ENCODE measurements around the gene GPR4.

Gene GPR4

GRCh38 chr19:45587873-45588272 is 14.1 kb downstream of the GPR4 start:
- DNase-seq, result no peak

- no peak for DNase-seq
Measured at GRCh38 chr19:45585158-45585577, 16.8 kb downstream of the GPR4 start.

GRCh38 chr19:45584332-45585157 is 17.5 kb downstream of the GPR4 start, which contains the start of gene OPA3:
Gene OPA3, minus strand, starts transcription at chr19:45584802. Its CDS starts 38 bp downstream, at chr19:45584764.
- peak; percentile 99 to 100 for DNase-seq

- no peak for DNase-seq
Measured at GRCh38 chr19:45581576-45581975, 20.4 kb downstream of the GPR4 start.

GRCh38 chr19:45578861-45579260 is 23.2 kb downstream of the GPR4 start:
- no peak for DNase-seq

GRCh38 chr19:45577111-45577905 is 24.7 kb downstream of the GPR4 start:
- no peak for DNase-seq

- no peak for DNase-seq
Measured at GRCh38 chr19:45576682-45577081, 25.3 kb downstream of the GPR4 start.

GRCh38 chr19:45575216-45575615 is 26.8 kb downstream of the GPR4 start:
- DNase-seq, result no peak

- DNase-seq, result no peak
Measured at GRCh38 chr19:45574526-45574925, 27.5 kb downstream of the GPR4 start.

GRCh38 chr19:45571457-45572220 is 30.4 kb downstream of the GPR4 start:
- no peak for DNase-seq

- DNase-seq, result peak; percentile 28 to 52
Measured at GRCh38 chr19:45569619-45570421, 32.2 kb downstream of the GPR4 start.

- DNase-seq, result no peak
Measured at GRCh38 chr19:45568732-45569131, 33.3 kb downstream of the GPR4 start.

GRCh38 chr19:45567609-45568008 is 34.4 kb downstream of the GPR4 start:
- no peak for DNase-seq

- no peak for DNase-seq
Measured at GRCh38 chr19:45564131-45564780, 37.8 kb downstream of the GPR4 start.

- no peak for DNase-seq
Measured at GRCh38 chr19:45560686-45561085, 41.3 kb downstream of the GPR4 start.

GRCh38 chr19:45560038-45560437 is 42.0 kb downstream of the GPR4 start:
- no peak for DNase-seq

- DNase-seq, result peak; percentile 54 to 68
Measured at GRCh38 chr19:45558399-45558878, 43.6 kb downstream of the GPR4 start.

GRCh38 chr19:45556835-45557234 is 45.2 kb downstream of the GPR4 start:
- DNase-seq, result no peak

GRCh38 chr19:45554481-45554880 is 47.5 kb downstream of the GPR4 start:
- DNase-seq, result no peak

- DNase-seq, result no peak
Measured at GRCh38 chr19:45553464-45553863, 48.5 kb downstream of the GPR4 start.

- DNase-seq, result no peak
Measured at GRCh38 chr19:45547965-45548609, 53.9 kb downstream of the GPR4 start.
